HL-60 (cell line): ENCODE measurements around the gene TMPO.

Source experiments
- CTCF ChIP-seq: IDR thresholded peaks from one replicate; pipeline ENCODE4 v1.5.1; 2011; ENCODE audit warnings: low read length, control low read depth, inconsistent platforms; ENCODE audit not compliant: insufficient read depth
- POLR2AphosphoS5 ChIP-seq: IDR thresholded peaks from 2 replicates; pipeline ENCODE4 v1.6.1; 2012; ENCODE audit warnings: low read depth
- REST ChIP-seq: IDR thresholded peaks from 2 replicates; pipeline ENCODE4 v1.6.1; 2012; ENCODE audit warnings: low read depth; ENCODE audit not compliant: insufficient replicate concordance

- TF ChIP-seq REST (no peak), CTCF (no peak), POLR2AphosphoS5 (no peak)
These were observed 44.3 kb downstream of the TMPO start for GRCh38 chr12:98559666-98560065.
